ENCODE measurements around the gene RPS21.

DNA sequence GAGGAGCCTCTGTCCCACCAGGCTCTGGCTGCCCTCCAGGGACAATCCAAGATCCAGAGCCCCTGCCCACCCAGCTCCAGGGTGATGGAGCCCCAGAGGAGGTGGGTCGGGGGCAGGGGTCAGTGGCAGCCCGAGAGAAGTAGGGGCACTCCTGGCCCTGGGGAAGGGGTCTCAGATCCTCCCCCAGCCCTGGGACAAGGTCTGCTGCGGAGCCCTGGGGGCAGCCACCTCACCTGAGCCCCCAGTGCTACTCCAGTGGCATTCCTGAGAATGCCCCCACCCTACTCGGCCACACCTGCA, 17.1 kb upstream of the RPS21 start:
- TF ChIP-seq EZH2phosphoT487 (IDR thresholded peaks at IDR 0.05; ENCODE audit: insufficient read depth, low read depth) (no peak), EZH2 (IDR thresholded peaks at IDR 0.05; ENCODE audit: insufficient read depth, poor library complexity, severe bottlenecking) (no peak)

Measured in GM23248 (cell line).